GM23248 (cell line): ENCODE measurements around the gene PGS1.

ENCODE experiments used
- EZH2 ChIP-seq: fragments of 200-600 bp; sonication (generic); IDR thresholded peaks from 2 replicates; pipeline ENCODE4 v1.6.1; 2018; ENCODE audit warnings: antibody characterized with exemption, mild to moderate bottlenecking; ENCODE audit not compliant: insufficient read depth, poor library complexity, severe bottlenecking
- EZH2phosphoT487 ChIP-seq: fragments of 200-600 bp; sonication (generic); IDR thresholded peaks from 2 replicates; pipeline ENCODE4 v1.6.1; 2018; ENCODE audit warnings: antibody characterized with exemption, moderate library complexity, mild to moderate bottlenecking, low read depth; ENCODE audit not compliant: insufficient read depth

GRCh38 chr17:78448356-78448993 lies 70.0 kb downstream of the PGS1 start:
- TF ChIP-seq EZH2 (no peak), EZH2phosphoT487 (no peak)
